Neural progenitor cell (in vitro differentiated cells): ENCODE measurements around the gene SH3D21.

Experiments used
- CTCF ChIP-seq: fragments of 200-600 bp; sonication (generic); IDR thresholded peaks from 2 replicates; pipeline ENCODE4 v1.5.1; 2017; ENCODE audit warnings: antibody characterized with exemption, mild to moderate bottlenecking
- EZH2 ChIP-seq: fragments of 200-600 bp; sonication (generic); IDR thresholded peaks from 2 replicates; pipeline ENCODE4 v1.6.1; 2017; ENCODE audit warnings: antibody characterized with exemption, mild to moderate bottlenecking, moderate library complexity
- EZH2phosphoT487 ChIP-seq: fragments of 200-600 bp; sonication (generic); IDR thresholded peaks from 2 replicates; pipeline ENCODE4 v1.6.1; 2017; ENCODE audit warnings: antibody characterized with exemption

- TF ChIP-seq CTCF, result no peak
- TF ChIP-seq EZH2, result no peak
- TF ChIP-seq EZH2phosphoT487, result no peak
Measured at GRCh38 chr1:36329817-36330216, 23.6 kb downstream of the SH3D21 start.
